A673 (cell line): ENCODE results near the gene FAM20B.

ENCODE experiments used
- CTCF ChIP-seq: fragments of 300-800, 200-600 bp; sonication (generic); conservative IDR thresholded peaks from 2 replicates; pipeline ENCODE4 v1.5.1; 2017; ENCODE audit warnings: low read depth, mild to moderate bottlenecking, antibody characterized with exemption, low read length, moderate library complexity, mixed read lengths
- EZH2 ChIP-seq: fragments of 200-600 bp; sonication (generic); IDR thresholded peaks from 2 replicates; pipeline ENCODE4 v1.6.1; 2017; ENCODE audit warnings: borderline replicate concordance, low read depth, mild to moderate bottlenecking, mixed read lengths, antibody characterized with exemption, low read length; ENCODE audit not compliant: poor library complexity, severe bottlenecking

GRCh38 chr1:179016706-179017382 lies 8.8 kb upstream of the FAM20B start:
- TF ChIP-seq CTCF (no peak), EZH2 (no peak)
